HG02884 (cell line): ENCODE measurements around the gene FRMD4A.
"Not testable (repeated sequence)": the region's sequence is repeated elsewhere in the genome, so short reads cannot be mapped to it uniquely, and the experiment has no call there.

Experiments
- ATAC-seq: cut with Tn5 transposase; IDR thresholded peaks from one replicate; pipeline ENCODE4 v1.9.1; 2021; ENCODE audit warnings: mild to moderate bottlenecking, moderate library complexity; ENCODE audit not compliant: unreplicated experiment

The FRMD4A gene

DNA sequence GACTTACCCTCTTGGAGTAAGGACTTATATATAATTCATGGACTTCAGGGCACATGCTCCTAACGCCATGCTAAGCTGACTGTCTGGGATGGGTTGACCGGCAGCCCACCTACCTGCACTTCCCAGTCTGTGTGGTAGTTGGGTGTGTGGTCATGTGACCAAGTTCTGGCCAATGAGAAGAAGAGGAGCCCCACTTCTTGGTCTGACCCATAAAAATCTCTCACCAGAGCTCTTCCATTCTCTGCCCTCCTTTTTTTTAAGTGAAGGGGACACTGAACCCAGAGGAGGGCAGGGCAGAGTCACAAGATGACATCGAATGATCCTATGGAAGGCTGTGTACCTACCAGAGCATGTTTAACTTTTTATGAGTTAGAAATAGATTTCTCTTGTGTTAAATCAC, 370.1 kb downstream of the FRMD4A start:
- ATAC-seq = no peak

DNA sequence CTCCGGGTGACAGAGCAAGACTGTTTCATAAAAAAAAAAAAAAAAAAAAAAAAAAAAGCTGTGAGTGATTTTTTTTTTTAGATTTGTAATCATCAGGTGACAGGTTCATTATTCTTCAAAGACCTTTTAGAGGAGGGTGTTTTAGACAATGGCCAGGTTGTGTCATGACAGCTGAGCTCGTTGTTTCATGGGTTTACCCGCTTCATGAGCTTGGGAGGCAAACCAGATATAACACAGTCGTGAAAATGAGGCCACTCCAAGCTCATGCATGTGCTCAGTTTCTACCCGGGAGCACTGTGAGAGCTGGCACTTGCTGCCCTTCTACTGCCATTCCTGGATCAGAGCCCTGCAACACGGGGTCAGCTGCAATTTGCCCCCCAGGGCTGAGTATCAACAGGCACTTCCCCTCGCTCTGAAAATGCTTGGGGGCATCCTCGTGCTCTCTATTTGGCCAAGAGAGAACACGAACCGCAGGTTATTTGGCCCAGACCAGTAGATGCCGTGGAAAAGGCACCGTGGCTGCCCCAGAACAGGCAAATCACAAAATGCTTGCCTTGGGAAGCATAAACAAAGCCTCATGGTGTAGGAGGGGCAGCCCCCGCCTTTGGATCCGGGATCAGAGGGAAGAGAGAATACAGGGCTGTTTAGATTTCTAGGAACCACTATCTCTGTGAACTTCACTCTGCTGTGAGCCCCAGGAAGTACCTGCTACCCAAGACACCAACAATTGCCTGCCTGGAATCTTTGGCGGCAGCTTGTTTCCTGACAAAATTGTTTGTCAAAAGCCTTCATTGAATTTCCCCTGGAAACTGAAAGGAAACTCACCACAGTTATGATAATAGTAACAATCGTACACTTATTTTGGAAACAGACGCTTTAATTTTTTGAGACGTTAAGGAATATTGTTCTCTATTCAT, 371.0 kb downstream of the FRMD4A start:
- no peak for ATAC-seq

DNA sequence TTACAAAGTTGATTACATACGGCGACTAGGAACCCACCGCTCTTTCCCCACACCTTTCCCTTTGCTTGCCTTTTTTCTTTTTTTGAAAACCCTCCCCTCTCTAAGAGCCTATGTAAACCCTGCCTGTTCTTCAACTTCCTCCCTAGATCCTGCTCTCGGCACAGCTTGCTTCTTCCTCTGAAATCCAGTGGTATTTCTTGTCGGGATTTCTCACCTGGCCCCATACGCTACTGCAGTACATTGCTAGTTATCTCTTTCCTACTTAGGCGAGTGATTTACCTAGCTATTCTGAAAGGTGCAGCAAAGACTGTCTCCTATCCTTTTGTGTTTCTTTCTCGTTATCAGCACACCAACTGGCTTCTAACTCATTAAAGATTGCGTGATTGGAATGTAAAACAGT, 372.9 kb downstream of the FRMD4A start:
- ATAC-seq = no peak

DNA sequence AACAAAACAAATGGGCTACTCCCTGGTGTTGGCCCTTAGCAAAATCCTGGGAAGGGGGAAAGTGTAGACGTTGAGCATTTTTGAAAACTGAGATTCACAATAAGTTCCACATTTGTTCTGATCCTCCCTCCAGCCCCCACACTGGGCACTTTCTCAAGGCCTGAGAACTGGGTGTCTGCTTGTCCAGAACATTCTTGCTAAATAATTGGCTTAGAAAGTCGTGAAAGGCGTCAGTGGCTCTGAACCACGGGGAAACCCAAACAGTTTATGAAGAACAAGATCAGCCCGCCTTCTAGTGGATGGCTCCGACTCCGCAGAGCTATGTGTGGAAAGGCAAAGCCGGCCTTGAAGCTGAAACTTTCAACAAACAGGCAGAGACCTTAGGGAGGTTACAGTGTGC, 373.9 kb downstream of the FRMD4A start:
- no peak for ATAC-seq

DNA sequence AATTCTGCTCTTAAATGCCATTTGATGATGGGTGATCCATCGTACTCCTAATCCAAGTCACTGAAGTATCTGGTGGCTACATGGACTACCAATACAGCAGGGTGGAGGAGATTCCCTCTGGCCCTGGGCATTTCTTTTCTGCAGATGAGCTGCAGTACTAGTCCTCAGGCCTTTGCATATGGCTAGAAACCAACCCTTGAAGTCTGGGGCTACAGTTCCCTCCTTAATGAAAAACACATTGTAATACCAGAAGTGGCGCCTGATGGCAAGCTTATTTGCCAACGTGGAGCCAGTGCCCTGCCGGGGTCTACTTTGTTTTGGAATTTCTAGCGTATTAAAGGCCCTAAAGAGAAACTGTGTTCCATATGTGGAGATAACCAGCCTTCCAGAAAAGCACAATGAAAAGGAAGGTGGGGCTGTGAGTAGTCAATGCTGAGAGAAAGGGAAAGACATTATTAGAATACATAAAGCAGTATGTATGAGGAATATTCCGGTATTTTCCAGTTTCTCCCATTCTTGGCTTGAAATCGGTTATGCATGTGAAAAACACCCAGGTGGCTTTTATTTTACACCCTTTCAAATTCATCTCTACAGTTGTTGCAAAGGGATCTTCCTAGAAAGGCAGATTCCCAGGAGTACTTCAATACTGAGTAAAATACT, 375.2 kb downstream of the FRMD4A start:
- no peak for ATAC-seq

DNA sequence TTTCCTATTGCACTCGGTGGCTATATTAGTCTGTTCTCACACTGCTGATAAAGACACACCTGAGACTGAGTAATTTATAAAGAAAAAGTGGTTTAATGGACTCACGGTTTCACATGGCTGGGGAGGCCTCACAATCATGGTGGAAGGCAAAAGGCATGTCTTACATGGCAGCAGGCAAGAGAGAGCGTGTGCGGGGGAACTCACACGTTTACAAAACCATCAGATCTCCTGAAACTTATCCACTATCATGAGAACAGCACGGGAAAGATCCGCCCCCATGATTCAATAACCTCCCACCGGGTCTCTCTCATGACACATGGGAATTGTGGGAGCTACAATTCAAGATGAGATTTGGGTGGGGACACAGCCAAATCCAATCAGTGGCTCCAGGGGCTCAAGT, 376.5 kb downstream of the FRMD4A start:
- ATAC-seq = not testable (repeated sequence)

DNA sequence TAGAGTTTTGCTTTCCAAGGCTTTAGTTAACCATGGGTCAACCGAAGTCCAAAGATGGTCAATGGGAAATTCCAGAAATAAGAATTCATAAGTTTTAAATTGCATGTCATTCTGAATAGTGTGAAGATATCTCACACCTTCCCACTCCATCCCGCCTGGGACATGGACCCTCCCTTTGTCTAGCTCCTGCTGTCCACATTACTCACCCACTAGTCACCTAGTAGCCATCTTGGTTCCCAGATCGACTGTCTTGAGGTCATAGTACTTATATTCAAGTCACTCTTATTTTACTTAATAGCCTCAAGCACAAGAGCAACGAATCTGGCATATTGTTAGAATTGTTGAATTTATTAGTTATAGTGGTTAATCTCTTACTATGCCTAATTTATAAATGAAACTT, 377.4 kb downstream of the FRMD4A start:
- ATAC-seq = no peak

DNA sequence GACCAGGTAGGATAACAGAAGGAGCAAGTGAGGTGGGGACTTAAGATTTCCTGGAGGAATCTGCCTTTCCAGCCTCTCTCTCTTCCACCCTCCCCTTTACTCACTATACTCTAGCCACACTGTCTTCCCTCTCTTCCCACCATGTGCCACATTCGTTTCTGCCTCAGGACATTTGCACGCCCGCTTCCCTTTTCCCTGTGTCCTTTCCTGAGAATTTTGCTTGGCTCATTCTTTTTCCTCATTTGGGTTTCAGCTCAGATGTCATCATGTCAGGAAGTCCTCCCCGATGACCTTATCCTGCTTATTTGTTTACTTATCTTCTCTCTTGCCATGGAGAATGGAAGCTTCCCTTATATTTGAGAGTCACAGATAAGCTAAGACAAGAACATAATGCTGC, 380.2 kb downstream of the FRMD4A start:
- no peak for ATAC-seq

DNA sequence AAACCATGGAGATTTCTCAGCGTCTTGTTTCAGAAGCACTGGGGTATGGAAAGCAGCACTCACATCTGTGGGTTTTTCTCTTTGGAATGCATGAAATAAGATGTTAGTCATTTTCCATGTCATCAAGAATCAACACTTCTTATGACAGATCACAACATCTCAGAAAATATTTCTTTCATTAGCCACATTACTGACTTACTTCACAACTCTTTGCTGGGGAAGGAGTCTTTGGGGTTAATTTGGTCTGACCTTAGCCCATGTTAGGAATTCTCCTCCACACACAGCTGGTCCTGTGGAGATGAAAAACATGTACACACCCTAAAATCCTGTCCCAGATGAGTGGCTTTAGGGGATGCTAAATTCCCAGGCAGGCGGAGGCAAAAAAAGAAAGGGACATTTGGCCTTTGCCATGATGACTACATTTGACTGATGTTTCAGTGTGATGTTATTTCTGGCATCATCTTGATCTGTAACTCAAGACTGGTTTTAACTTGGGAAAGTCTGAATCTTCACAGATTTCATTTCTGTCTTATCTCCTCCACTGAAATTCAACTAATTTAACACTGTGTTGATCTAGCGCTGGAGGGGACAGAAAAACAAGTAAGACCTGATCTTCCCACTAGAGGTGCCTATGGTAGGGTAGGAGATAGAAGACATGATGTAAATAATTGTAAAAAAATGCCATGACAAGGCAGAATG, 380.7 kb downstream of the FRMD4A start:
- no peak for ATAC-seq

DNA sequence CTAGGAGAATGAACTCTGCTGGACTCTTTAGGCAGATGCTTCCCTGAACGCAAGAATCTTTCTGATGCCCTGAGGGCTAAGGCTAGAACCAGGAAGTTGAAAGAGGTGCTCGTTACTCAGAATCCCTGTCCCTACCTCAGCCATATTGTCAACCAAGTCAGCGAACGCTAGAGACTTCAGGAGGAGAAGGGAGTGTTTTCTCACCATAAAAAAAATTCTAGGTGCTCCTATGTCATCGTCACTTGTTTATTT, 384.6 kb downstream of the FRMD4A start:
- no peak for ATAC-seq

DNA sequence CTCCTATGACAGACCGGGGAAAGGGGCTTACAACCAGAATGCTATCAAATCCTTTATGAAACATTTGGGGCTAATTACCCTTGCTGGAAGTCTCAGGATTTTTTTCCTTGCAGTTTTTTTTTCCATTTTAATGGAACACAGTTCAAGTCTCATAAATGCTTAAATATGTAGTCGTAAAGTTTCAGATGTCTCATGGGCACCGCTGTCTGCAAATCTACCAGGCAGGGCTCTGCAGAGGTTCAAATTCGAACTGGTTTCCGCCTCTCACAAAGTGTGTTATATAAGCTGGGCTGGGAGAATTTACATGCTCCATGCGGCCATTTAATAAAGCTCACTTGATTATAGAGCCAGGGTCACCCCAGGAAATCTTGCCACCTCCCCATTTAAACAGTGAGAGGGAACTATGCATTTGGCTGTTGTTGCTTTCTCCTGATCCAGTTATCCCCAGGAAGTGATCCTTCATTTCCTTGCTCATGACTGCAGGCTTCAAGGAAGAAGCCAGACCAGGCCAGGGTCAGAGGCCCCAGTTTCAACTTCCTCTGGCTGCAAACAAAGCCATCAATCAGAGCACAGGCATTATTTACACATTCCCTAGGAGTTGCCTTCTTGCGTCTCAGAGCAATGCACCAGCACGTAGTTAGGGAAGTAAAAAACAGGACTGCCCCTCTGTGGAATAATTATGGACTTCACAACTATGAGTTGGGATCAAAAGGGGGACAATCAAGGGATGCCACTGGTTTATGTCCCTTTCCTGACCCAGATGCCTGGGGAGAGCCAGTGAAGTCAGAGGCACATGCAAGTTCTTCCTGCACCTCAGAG, 385.1 kb downstream of the FRMD4A start:
- ATAC-seq = no peak

DNA sequence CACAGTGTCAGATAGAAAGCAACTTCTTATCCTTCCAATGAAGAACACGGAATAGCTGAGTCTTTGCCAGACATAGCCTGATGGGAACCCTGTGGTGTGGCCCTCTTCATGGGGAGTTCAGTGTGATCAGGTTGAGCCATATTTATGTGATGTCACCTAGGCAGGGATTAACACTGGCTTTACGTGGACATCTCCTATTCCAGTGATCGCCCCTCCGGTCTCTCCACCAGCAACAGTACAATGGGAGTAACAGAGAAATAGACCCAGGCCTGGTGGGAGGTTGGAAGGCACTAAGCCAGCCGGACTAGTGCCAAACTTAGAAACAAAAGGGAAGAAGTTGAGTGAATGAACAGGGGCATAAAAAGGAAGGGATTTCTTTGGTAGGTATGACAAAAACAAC, 385.9 kb downstream of the FRMD4A start:
- ATAC-seq = no peak

DNA sequence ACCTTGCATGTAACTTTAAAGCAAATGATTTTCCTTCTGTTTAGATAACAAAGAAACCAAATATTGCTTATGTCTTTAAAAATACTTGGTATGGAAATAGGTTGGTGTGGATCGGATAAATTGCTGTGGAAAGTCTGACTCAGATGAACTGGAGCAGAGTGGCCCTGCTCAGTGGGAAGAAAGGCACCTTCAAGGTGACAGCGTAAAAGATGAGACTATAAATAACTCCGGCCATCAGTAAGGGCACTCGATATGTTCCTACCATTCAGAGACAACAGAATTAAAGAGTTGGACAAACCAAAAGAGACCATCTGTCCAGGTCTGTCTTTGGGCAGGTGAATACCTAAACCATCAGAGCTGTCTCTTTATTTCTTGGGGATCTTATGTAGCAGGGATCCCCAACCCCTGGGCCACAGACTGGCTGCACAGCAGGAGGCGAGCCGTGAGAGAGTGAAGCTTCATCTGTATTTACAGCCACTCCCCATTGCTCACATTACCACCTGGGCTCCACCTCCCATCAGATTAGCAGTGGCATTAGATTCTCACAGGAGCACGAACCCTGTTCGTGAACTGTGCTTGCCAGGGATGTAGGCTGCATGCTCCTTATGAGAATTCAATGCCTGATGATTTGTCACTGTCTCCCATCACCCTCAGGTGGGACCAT, 386.9 kb downstream of the FRMD4A start:
- ATAC-seq = no peak

DNA sequence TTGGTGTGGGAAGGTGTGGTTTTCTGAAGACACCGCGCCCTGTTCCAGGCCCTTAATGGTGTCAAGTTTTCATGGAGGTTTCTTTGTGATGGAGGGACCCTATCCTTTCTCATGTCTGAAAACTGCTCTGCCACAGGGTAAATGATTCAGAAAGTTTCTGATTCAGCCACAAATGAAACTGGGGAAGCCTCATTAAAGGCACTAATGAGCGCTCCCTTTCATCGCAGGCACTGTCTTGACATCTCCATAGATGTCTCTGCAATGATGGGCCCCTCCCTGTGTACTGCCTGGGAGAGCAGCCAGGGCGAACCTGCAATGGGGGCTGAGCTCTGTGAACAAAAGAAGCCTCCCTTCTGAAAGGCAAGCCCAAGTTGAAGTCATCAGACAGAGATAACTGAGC, 388.7 kb downstream of the FRMD4A start:
- no peak for ATAC-seq

DNA sequence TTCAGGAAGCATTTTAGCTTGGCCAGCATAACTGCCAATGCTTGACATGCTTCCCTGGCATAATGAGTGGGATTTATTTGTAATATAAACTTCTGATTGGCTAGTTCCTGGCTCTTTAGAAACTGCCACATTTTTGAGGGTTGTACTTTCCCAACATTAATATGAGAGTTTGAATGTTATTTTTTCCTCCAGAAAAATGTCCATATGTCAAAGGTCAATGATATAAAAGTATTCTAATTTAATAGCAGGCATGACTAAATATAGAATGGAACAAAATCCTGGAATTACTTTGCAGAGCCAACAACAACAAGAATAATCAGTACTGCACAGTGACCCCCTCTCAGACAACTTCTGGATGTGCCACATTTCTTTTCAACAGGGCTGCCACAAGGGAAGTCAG, 391.3 kb downstream of the FRMD4A start:
- no peak for ATAC-seq

DNA sequence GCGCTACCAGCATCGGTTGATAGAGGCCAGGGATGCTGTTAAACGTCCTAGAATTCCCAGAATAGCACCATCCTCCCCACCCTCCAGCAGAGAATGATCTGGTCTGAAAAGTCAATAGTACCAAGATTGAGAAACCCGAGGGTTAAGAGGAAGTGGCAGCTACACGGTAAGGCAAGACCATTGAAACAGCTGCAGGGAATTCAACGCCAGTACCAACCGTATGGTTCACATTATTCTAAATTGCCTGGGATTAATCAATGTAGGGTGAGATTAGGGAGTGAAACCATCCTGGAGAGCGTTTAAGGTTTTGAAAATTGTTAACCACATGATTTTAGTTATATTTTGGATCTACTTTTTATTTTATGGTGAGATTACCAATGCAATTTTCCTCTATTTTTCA, 391.8 kb downstream of the FRMD4A start:
- no peak for ATAC-seq

DNA sequence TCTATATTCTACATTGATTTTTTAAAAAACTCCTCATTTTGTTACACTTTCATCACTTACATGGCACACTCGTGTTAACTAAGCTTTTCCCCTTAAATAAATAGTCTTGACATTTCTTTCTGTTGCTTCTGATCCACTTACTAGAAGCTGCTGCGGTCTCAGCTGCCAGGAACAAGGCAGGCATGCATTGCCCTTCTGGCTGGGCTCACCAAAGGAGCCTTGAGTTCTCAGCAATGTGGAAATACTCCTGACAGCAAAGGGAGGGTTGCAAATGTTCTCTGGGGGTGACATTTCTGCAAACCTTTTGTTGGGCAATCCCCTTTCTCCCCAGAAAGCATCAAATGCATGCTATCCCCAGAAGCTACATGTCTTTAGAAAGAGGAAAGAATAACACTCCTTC, 393.9 kb downstream of the FRMD4A start:
- ATAC-seq = no peak

DNA sequence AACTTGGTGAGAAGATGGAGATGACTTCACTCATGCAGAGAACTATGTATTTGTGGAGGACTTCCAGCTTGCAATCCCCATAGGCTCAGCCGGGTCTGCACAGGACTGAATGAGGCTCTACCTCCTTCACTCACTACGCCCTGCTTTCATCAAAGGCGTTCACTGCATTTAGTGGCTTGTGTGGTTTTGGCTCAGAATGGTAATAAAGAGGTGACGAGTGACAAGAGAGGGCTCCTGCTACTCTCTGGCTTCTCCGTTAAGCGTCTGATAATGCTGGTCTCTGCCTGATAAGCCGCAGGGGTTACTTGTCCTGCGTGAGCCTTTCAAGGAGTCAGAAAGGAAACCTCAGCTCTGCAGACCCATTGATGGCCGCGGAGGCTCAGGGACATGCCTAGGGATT, 400.6 kb downstream of the FRMD4A start:
- no peak for ATAC-seq

DNA sequence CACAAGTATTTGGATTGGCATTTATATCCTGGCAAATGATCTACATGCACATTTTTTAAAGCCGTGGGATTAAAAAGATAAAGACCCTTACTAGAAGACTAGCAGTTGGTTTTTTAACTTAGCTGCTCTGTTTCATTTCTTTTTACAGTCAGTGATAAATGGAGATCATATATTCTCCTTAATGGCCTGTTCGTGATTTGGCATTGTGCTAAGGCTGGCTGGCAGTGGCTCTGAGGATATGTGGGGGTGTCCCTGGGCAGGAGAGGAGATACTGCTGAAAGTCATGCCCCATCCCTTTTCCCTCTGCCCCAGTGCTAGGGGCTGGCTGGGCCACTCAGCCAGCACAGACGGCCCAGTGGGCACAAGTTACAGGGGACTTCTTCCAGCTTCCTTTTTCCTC, 402.3 kb downstream of the FRMD4A start:
- no peak for ATAC-seq

DNA sequence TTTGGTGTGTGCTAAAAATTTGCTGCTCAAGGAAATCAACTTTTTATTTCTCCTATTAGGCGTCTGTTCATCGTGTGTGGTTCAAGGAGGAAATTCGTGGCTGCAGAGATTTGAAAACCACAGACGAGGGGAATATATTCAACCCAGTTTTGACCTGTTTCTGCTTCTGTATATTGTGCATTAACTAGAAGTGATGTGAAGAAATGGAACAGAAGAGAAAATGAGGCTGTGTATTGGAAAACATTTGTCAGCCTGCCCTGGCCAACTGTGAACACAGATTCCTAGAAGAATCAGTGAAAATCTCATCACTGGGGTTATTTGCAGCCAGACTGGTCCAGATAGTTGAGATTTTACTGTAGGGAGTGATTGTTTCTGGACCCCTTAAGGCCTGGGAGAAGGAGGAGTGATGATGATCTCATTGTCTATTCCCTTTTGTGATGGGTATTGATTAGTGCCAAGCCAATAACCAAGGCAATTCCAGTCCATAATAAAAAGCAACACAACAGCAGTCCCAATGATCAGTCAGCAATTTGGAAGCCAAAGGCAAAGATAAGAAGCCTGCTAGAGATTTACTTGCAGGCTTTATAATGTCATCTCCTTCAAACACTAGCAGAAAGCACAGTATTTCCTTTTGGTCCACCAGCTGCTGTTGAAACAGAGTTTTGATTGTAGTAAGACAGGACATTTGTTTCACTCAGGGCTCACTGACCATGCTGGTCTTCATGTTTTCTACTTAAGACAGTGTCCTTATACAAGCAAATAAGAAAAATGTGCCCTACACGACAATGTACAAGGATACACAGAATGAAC, 404.5 kb downstream of the FRMD4A start:
- no peak for ATAC-seq
